GM12878 (cell line): ENCODE measurements around the gene RGL1. TPM values are rescaled to one million over a fixed set of nuclear protein-coding genes. Genes with fewer than 3 reads are reported as not detected.

Experiments
- ATAC-seq: fragments of 200-7000 bp; cut with Tn5 transposase; 3 replicates; pipeline ENCODE4 v1.9.1; 2020; ENCODE audit warnings: mild to moderate bottlenecking, moderate library complexity
- BruUV-seq: library from RNA; stranded (reverse); fragments of 400-500 nt; replicated peaks from 2 replicates; lab custom pipeline; 2021; lab: Mats Ljungman, UMichigan
- CTCF ChIA-PET: fragments of 300-600 bp; sonication (Branson Sonifier 250); formaldehyde crosslinking; extraction: SDS; loops from one replicate; lab custom pipeline; 2021; ENCODE audit warnings: inconsistent platforms; lab: Yijun Ruan, JAX
- POLR2A ChIA-PET: fragments of 350-600 bp; formaldehyde crosslinking; extraction: SDS; loops from one replicate; lab custom pipeline; 2021; ENCODE audit warnings: inconsistent platforms; lab: Charles Lee
- RAD21 ChIA-PET: fragments of 300-600 bp; sonication (Branson Sonifier 250); formaldehyde crosslinking; loops from one replicate; lab custom pipeline; 2023; ENCODE audit warnings: antibody characterized with exemption; ENCODE audit not compliant: unreplicated experiment; lab: Charles Lee
- SMC1A ChIA-PET: fragments of 300-600 bp; sonication (Branson Sonifier 250); formaldehyde crosslinking; loops from one replicate; lab custom pipeline; 2023; ENCODE audit not compliant: unreplicated experiment, uncharacterized antibody; lab: Charles Lee
- DNase-seq: peaks from one replicate; pipeline ENCODE4 v3.0.0-alpha.2; 2011; ENCODE audit warnings: low read depth, low spot score
- FAIRE-seq: peaks from 3 replicates; lab custom pipeline; 2011; peaks lifted over from hg19 to GRCh38; lab: Jason Lieb, UNC
- H2AFZ ChIP-seq: 2 replicates; pipeline ENCODE4 v1.6.0; 2011; ENCODE audit warnings: low read depth, low read length, control low read depth; ENCODE audit not compliant: control insufficient read depth
- H3K27ac ChIP-seq: 2 replicates; pipeline ENCODE4 v1.5.1; 2011; ENCODE audit warnings: control low read depth; ENCODE audit not compliant: control insufficient read depth, insufficient read depth
- H3K27me3 ChIP-seq, 2 experiments: replicated peaks in 1 of 2; 2 replicates each; pipeline versions ENCODE4 v1.6.0 to v1.6.1; 2011; ENCODE audit warnings: low read length in 1 of 2; ENCODE audit not compliant: control insufficient read depth in 2 of 2, insufficient read depth in 2 of 2
- H3K36me3 ChIP-seq, 2 experiments: 2 replicates each; pipeline ENCODE4 v1.5.1; 2011; ENCODE audit warnings: low read length in 1 of 2; ENCODE audit not compliant: control insufficient read depth in 2 of 2, insufficient read depth in 2 of 2
- H3K4me1 ChIP-seq: 2 replicates; pipeline ENCODE4 v1.6.1; 2011; ENCODE audit warnings: mild to moderate bottlenecking, low read length, moderate library complexity, mixed read lengths; ENCODE audit not compliant: control insufficient read depth, insufficient read depth
- H3K4me2 ChIP-seq: 2 replicates; pipeline ENCODE4 v1.6.0; 2011; ENCODE audit warnings: control low read depth; ENCODE audit not compliant: control insufficient read depth, insufficient read depth
- H3K4me3 ChIP-seq: fragments of 200-600 bp; sonication (generic); 2 replicates; pipeline ENCODE4 v1.5.1; 2016
- H3K79me2 ChIP-seq: 2 replicates; pipeline ENCODE4 v1.6.0; 2011; ENCODE audit warnings: low read length; ENCODE audit not compliant: control insufficient read depth, insufficient read depth
- H3K9ac ChIP-seq: 2 replicates; pipeline ENCODE4 v1.8.0; 2011; ENCODE audit warnings: low read length, control low read depth, mixed read lengths; ENCODE audit not compliant: control insufficient read depth, insufficient read depth
- H3K9me3 ChIP-seq: replicated peaks from 3 replicates; pipeline ENCODE4 v1.5.1; 2011; ENCODE audit warnings: mild to moderate bottlenecking, low read length; ENCODE audit not compliant: control insufficient read depth, insufficient read depth
- H4K20me1 ChIP-seq: 2 replicates; pipeline ENCODE4 v1.6.0; 2011; ENCODE audit not compliant: control insufficient read depth, insufficient read depth
- CREB1 ChIP-seq: IDR thresholded peaks from 2 replicates; pipeline ENCODE4 v1.6.1; 2012; ENCODE audit warnings: low read depth, mild to moderate bottlenecking, inconsistent platforms
- MEF2A ChIP-seq: IDR thresholded peaks from 2 replicates; pipeline ENCODE4 v1.6.1; 2011; ENCODE audit warnings: low read depth, mild to moderate bottlenecking, low read length, moderate library complexity; ENCODE audit not compliant: insufficient read depth
- MEF2B ChIP-seq: fragments of 450-650 bp; IDR thresholded peaks from 2 replicates; pipeline ENCODE4 v1.6.1; 2018; ENCODE audit warnings: mild to moderate bottlenecking, moderate library complexity; ENCODE audit not compliant: partially characterized antibody, poor library complexity, severe bottlenecking
- NRF1 ChIP-seq: conservative IDR thresholded peaks from 2 replicates; pipeline ENCODE4 v1.6.1; 2011; ENCODE audit warnings: mild to moderate bottlenecking, low read depth, low read length, improper control_type of control experiment
- RELA ChIP-seq: fragments of 450-650 bp; IDR thresholded peaks from 2 replicates; pipeline ENCODE4 v1.8.0; 2014; ENCODE audit warnings: borderline replicate concordance; ENCODE audit not compliant: partially characterized antibody
- SMAD1 ChIP-seq: fragments of 450-650 bp; IDR thresholded peaks from 2 replicates; pipeline ENCODE4 v1.6.1; 2018; ENCODE audit warnings: mild to moderate bottlenecking, low read depth; ENCODE audit not compliant: partially characterized antibody
- ZNF384 ChIP-seq: IDR thresholded peaks from 2 replicates; pipeline ENCODE4 v1.6.1; 2012; ENCODE audit warnings: low read depth, mild to moderate bottlenecking, low read length, improper control_type of control experiment, borderline replicate concordance
- in situ Hi-C: fragments of 300-500 bp; cut with MboI; formaldehyde crosslinking; loops from 9 replicates; pipeline ENCODE4 v1.14.3; 2018; ENCODE audit warnings: mixed read lengths
- intact Hi-C: fragments of 100-400 bp; cut with micrococcal nuclease; formaldehyde crosslinking; loops from one replicate; pipeline ENCODE4 v1.14.2; 2022; ENCODE audit not compliant: unreplicated experiment
- polyA plus RNA-seq, 11 experiments: library from polyadenylated mRNA; depleted of rRNA in 4 of 11; unstranded in 6 of 11; stranded (reverse) in 5 of 11; fragments of >200 nt; fragmentation: Nextera tagmentation in 4 of 11; fragmentation: Illumina TruSeq in 1 of 11; extraction: Ambion mirVana in 4 of 11; extraction: Trizol in 1 of 11; gene quantifications; 1 replicate in 1 of 11; 2 replicates in 10 of 11; pipeline versions ENCODE4 v1.2.1 to v1.2.3, GENCODE V29; 2011 to 2016; ENCODE audit warnings: inconsistent platforms in 2 of 11, missing spikeins in 2 of 11, low read depth in 1 of 11
- total RNA-seq, 4 experiments: library from RNA; depleted of rRNA in 3 of 4; stranded (reverse); fragments of >200 nt in 3 of 4; fragmentation: Illumina TruSeq in 1 of 4; extraction: Trizol in 1 of 4; gene quantifications; 2 replicates each; pipeline versions ENCODE4 v1.2.1 to v1.2.3, GENCODE V29; 2013 to 2021
- TF ChIP-seq, protein P1 (sequence below): fragments of 450-650 bp; IDR thresholded peaks from 2 replicates; pipeline ENCODE4 v1.6.1; 2016; ENCODE audit warnings: mild to moderate bottlenecking
- TF ChIP-seq, protein P2 (sequence below): IDR thresholded peaks from 2 replicates; pipeline ENCODE4 v1.6.1; 2011; ENCODE audit warnings: low read depth, mild to moderate bottlenecking, low read length, moderate library complexity, borderline replicate concordance; ENCODE audit errors: extremely low read depth

RGL1 gene
- total and polyA plus RNA-seq, 10 of the 15 experiments (the other 5 are each of a cell fraction or from before 2014, with no cell fraction given) = 8.1 to 25.0 (median 19.0) TPM

DNA sequence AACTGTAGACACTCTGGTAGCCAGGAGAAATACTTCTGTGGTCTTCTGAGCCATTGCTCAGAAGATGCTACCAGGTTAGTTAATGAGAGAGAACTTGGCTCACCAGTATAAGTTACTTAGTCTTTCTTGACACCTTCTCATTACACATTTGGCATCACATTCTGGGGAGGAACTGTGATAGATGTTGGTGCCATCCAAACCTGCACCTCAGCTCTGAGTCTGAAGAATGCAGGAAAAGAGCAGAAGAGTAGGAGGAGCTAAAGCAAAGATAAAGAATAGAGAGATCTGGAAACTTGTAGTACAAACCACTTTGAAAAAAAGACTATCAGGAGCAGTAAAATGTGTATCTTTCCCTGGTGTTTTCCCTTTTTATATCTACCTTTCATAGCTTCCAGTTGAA, 58.9 kb downstream of the RGL1 start:
- Histone ChIP-seq H3K4me2 (no peak overlapping the region), H3K4me3 (no peak overlapping the region), H2AFZ (no peak overlapping the region), H3K36me3 (peaks cover 8 to 13% of the 10 kb centered on the region in 2 experiments; a peak in 3 of 4 replicates), H3K27me3 (no peaks in the 10 kb centered on the region), H3K9ac (no peak overlapping the region), H3K4me1 (no peaks in the 10 kb centered on the region), H4K20me1 (no peaks in the 10 kb centered on the region), H3K79me2 (peaks cover under 1% of the 10 kb centered on the region), H3K27ac (no peak overlapping the region), H3K9me3 (no peaks in the 10 kb centered on the region)
- intact Hi-C loops = no loop called here
- TF ChIP-seq MEF2A (no peak), NRF1 (no peak), MEF2B (no peak), ZNF384 (no peak), SMAD1 (no peak), RELA (no peak), CREB1 (no peak)
- TF ChIP-seq, protein P1, sequence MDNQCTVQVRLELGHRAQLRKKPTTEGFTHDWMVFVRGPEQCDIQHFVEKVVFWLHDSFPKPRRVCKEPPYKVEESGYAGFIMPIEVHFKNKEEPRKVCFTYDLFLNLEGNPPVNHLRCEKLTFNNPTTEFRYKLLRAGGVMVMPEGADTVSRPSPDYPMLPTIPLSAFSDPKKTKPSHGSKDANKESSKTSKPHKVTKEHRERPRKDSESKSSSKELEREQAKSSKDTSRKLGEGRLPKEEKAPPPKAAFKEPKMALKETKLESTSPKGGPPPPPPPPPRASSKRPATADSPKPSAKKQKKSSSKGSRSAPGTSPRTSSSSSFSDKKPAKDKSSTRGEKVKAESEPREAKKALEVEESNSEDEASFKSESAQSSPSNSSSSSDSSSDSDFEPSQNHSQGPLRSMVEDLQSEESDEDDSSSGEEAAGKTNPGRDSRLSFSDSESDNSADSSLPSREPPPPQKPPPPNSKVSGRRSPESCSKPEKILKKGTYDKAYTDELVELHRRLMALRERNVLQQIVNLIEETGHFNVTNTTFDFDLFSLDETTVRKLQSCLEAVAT = no peak
- TF ChIP-seq, protein P2, sequence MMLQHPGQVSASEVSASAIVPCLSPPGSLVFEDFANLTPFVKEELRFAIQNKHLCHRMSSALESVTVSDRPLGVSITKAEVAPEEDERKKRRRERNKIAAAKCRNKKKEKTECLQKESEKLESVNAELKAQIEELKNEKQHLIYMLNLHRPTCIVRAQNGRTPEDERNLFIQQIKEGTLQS = no peak
- POLR2A ChIA-PET = no interaction called here
- ATAC-seq (no peak), DNase-seq (no peak), FAIRE-seq (no peak)
- SMC1A ChIA-PET = interaction anchor here (1.0 to 1.2 kb wide), 4 partner anchors 9 to 52 kb away, joined by 3 read pairs; no protein-coding TSS in a partner anchor
- RAD21 ChIA-PET = no interaction called here
- BruUV-seq = no TSS peak
- in situ Hi-C loops = no loop called here
- CTCF ChIA-PET = interaction anchor here (0.6 to 1.1 kb wide), 2 partner anchors 11 to 15 kb away, joined by 3 read pairs; no protein-coding TSS in a partner anchor
